ENCODE data around the gene REPS1.

DNA sequence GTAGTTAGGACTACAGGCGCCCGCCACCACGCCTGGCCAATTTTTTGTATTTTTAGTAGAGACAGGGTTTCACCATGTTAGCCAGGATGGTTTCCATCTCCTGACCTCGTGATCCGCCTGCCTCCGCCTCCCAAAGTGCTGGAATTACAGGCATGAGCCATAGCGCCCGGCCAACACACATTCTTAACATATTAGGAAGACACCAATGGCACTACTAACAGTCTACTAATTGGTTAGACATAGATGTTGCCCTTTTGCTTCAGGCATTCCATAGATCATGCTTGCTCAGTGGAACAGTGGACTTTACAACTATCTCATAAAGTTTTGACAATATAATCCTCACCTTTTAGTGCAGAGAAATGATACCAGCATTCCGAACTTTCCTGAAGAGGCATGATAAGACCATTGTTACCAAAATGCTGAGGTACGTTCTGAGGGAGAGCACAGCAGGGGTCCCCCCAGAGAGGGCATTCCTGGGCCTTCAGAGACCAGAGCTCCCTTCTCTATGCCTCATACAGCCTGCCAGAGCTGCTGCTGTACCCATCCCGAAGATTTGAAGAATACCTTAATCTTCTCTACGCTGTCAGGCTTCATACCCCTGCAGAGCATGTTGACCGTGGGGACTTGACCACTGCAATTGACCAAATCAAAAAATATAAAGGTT is 102.8 kb downstream of the REPS1 start:
- TF ChIP-seq, protein P1, sequence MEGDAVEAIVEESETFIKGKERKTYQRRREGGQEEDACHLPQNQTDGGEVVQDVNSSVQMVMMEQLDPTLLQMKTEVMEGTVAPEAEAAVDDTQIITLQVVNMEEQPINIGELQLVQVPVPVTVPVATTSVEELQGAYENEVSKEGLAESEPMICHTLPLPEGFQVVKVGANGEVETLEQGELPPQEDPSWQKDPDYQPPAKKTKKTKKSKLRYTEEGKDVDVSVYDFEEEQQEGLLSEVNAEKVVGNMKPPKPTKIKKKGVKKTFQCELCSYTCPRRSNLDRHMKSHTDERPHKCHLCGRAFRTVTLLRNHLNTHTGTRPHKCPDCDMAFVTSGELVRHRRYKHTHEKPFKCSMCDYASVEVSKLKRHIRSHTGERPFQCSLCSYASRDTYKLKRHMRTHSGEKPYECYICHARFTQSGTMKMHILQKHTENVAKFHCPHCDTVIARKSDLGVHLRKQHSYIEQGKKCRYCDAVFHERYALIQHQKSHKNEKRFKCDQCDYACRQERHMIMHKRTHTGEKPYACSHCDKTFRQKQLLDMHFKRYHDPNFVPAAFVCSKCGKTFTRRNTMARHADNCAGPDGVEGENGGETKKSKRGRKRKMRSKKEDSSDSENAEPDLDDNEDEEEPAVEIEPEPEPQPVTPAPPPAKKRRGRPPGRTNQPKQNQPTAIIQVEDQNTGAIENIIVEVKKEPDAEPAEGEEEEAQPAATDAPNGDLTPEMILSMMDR (conservative IDR thresholded peaks at IDR 0.05; ENCODE audit: low read length): no peak
- no peak for TF ChIP-seq EZH2phosphoT487 (IDR thresholded peaks at IDR 0.05; ENCODE audit: borderline replicate concordance, low read depth, low read length)

All from OCI-LY7 (cell line).